C4-2B (cell line): ENCODE data around the gene RPL22L1.

Source experiments
- H3K27ac ChIP-seq: fragments of 450-650 bp; 2 replicates; pipeline ENCODE4 v1.5.1; 2017
- ZFX ChIP-seq: fragments of 450-650 bp; IDR thresholded peaks from 2 replicates; pipeline ENCODE4 v1.6.1; 2017
- TF ChIP-seq, protein P1 (sequence below): fragments of 450-650 bp; conservative IDR thresholded peaks from 2 replicates; pipeline ENCODE4 v1.5.1; 2017; ENCODE audit warnings: mild to moderate bottlenecking

Gene RPL22L1

GRCh38 chr3:170862618-170863374, 7.2 kb downstream of the RPL22L1 start:
- no peak for TF ChIP-seq ZFX
- TF ChIP-seq, protein P1, sequence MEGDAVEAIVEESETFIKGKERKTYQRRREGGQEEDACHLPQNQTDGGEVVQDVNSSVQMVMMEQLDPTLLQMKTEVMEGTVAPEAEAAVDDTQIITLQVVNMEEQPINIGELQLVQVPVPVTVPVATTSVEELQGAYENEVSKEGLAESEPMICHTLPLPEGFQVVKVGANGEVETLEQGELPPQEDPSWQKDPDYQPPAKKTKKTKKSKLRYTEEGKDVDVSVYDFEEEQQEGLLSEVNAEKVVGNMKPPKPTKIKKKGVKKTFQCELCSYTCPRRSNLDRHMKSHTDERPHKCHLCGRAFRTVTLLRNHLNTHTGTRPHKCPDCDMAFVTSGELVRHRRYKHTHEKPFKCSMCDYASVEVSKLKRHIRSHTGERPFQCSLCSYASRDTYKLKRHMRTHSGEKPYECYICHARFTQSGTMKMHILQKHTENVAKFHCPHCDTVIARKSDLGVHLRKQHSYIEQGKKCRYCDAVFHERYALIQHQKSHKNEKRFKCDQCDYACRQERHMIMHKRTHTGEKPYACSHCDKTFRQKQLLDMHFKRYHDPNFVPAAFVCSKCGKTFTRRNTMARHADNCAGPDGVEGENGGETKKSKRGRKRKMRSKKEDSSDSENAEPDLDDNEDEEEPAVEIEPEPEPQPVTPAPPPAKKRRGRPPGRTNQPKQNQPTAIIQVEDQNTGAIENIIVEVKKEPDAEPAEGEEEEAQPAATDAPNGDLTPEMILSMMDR, result no peak
- H3K27ac ChIP-seq, result no peak overlapping the region

DNA sequence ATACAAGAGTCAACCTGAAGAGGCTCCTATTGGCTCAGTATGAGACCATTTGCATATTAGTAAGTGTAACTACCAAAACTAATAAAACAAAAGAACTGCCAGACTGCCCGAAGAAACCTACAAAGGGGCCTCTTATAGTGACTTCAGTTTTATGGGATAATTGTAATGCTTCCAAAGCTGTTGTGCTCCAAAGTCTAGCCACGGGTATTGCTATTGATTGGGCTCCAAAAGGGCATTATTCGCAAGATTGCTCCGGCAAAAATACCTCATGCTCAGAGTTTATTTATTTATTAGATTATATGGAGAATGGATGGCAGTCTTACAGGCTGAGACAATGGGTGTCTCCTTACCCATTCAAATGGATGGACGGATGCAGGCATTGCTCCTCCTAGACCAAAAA, 11.4 kb downstream of the RPL22L1 start:
- no peak for TF ChIP-seq ZFX
- TF ChIP-seq, protein P1, result no peak

DNA sequence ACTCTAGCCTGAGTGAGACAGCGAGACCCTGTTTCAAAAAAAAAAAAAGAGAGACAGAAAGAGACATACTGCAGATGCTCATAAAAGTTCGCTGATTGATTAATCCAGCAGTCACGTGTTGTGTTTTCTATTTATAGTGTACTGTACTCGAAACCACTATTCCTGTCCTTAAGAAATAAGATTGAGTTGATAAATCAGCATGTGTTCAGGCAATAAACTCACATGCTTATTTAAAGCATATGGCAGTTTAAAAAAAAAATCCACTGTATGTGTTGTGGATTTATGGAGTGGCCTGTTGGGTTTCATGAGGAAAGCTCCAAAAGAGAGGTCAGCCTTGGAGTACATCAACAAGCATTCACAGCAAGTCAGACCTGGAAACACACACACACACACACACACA, 17.7 kb downstream of the RPL22L1 start:
- TF ChIP-seq, protein P1, result no peak
- no peak for TF ChIP-seq ZFX
- H3K27ac ChIP-seq, result no peak overlapping the region

More for the DNA sequence above, 11.4 kb downstream of the RPL22L1 start:
- H3K27ac ChIP-seq, result no peak overlapping the region

GRCh38 chr3:170848292-170848917, 21.6 kb downstream of the RPL22L1 start:
- TF ChIP-seq, protein P1, result peak; percentile 84
- no peak for TF ChIP-seq ZFX
- no peak overlapping the region for H3K27ac ChIP-seq

DNA sequence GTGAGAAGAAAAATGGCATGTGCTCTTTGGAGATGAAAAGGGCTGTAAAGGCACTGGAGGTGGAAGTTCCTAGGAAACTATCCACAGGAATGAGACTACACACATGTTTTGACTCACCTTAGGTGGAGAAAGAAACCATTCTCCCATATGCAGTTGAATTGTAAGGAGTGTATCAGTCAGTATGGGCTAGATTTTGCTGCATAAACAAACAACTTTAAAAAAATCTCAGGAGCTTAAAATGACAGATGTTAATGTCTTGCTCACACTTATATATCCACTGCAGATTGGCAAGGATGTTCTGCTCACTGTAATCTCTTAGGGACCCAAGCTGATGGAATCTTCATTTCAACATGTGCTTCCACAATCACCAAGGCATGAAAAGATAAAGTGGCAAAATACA, 25.6 kb downstream of the RPL22L1 start:
- no peak overlapping the region for H3K27ac ChIP-seq
- TF ChIP-seq ZFX, result no peak
- TF ChIP-seq, protein P1, result no peak

- H3K27ac ChIP-seq, result no peak overlapping the region
- TF ChIP-seq, protein P1, result no peak
- TF ChIP-seq ZFX, result no peak
These were observed 29.6 kb downstream of the RPL22L1 start for GRCh38 chr3:170840291-170840859.

- no peak overlapping the region for H3K27ac ChIP-seq
- TF ChIP-seq, protein P1, result no peak
These were observed 30.4 kb downstream of the RPL22L1 start for GRCh38 chr3:170839518-170840100.
